Hepatocyte (in vitro differentiated cells): Measurements from ENCODE around the gene NEDD9.

Source experiments
- EZH2 ChIP-seq: fragments of 200-600 bp; sonication (generic); IDR thresholded peaks from 2 replicates; pipeline ENCODE4 v1.6.1; 2016; ENCODE audit warnings: antibody characterized with exemption, mild to moderate bottlenecking, borderline replicate concordance
- TF ChIP-seq, protein P1 (sequence below): fragments of 200-600 bp; sonication (generic); IDR thresholded peaks from 2 replicates; pipeline ENCODE4 v1.5.1; 2016; ENCODE audit warnings: antibody characterized with exemption, mild to moderate bottlenecking; ENCODE audit not compliant: poor library complexity

DNA sequence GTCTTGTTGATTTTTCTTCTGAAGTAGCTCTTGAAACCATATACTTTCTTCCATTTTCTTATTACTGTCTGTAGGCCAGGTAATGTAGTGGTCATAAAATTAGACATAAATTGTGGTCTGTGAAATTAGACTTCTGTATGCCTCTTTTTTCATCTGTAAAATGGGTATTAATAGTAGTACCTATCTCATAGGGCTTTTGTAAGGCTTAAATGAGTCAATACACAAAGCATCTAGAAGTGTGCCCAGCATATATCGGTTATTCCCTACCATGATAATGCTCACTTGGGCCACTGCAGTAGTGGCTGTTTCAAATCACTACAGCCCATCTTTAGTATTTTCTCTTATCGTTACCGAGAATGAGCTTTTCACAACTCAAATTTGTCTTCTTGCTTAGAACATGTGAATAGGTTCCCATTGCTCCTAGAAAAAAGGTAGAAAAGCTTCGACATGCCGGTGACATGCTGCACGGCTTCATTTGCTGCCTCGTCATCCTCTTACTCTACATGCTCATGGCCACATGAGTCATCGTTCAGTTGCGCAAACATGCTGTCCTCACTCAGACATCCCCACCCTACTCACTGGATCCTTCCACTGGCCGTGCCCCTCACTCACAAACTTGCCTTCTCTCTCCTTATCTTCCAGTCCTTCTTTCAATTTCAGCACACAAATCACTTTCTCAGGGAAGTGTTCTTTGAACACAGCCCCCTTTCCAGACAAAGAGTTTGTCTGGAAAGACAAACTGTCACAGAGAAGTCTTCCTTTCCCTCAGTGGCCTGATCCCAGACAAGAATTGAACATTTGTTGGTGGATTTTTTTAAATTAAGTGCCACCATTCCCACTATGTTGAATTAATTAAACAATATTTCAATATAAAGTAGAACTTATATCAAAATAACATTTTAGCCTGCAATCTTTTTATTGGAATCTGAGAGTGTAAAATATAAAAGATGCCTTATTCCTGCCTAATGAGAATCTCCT lies 88.8 kb downstream of the NEDD9 start:
- TF ChIP-seq, protein P1, sequence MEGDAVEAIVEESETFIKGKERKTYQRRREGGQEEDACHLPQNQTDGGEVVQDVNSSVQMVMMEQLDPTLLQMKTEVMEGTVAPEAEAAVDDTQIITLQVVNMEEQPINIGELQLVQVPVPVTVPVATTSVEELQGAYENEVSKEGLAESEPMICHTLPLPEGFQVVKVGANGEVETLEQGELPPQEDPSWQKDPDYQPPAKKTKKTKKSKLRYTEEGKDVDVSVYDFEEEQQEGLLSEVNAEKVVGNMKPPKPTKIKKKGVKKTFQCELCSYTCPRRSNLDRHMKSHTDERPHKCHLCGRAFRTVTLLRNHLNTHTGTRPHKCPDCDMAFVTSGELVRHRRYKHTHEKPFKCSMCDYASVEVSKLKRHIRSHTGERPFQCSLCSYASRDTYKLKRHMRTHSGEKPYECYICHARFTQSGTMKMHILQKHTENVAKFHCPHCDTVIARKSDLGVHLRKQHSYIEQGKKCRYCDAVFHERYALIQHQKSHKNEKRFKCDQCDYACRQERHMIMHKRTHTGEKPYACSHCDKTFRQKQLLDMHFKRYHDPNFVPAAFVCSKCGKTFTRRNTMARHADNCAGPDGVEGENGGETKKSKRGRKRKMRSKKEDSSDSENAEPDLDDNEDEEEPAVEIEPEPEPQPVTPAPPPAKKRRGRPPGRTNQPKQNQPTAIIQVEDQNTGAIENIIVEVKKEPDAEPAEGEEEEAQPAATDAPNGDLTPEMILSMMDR = no peak
- no peak for TF ChIP-seq EZH2
